Aorta (tissue), 5 donors: ENCODE results near the gene MFAP4. TPM values are rescaled to one million over a fixed set of nuclear protein-coding genes. Genes with fewer than 3 reads are reported as not detected.
A peak's percentile ranks its signal among the peaks of the same experiment; 100 is the strongest.

Experiments
- ATAC-seq: fragments of 200-7000 bp; cut with Tn5 transposase; one replicate; pipeline ENCODE4 v1.9.1; 2022; ENCODE audit warnings: moderate library complexity; ENCODE audit not compliant: low FRiP score
- DNase-seq, 2 donors: peaks; one replicate each; pipeline ENCODE4 v3.0.0-alpha.2; 2020
- H3K27ac ChIP-seq, 2 donors: one replicate each; pipeline ENCODE4 v1.5.1; 2013; ENCODE audit warnings: low read length in 2 of 2, mild to moderate bottlenecking in 2 of 2, moderate library complexity in 2 of 2, control low read depth in 1 of 2, inconsistent platforms in 1 of 2, low read depth in 1 of 2
- H3K27me3 ChIP-seq, 2 donors: one replicate each; pipeline ENCODE4 v1.6.1; 2013; ENCODE audit warnings: control low read depth in 1 of 2, low read length in 1 of 2, mild to moderate bottlenecking in 1 of 2, moderate library complexity in 1 of 2; ENCODE audit not compliant: insufficient read depth in 2 of 2, control insufficient read depth in 1 of 2
- H3K36me3 ChIP-seq, 2 donors: one replicate each; pipeline ENCODE4 v1.6.1; 2013; ENCODE audit warnings: control low read depth in 1 of 2, low read length in 1 of 2, mild to moderate bottlenecking in 1 of 2; ENCODE audit not compliant: insufficient read depth in 2 of 2, control insufficient read depth in 1 of 2
- H3K4me1 ChIP-seq, 2 donors: one replicate each; pipeline ENCODE4 v1.6.1; 2013; ENCODE audit warnings: low read length in 2 of 2, control low read depth in 1 of 2, mild to moderate bottlenecking in 1 of 2, moderate library complexity in 1 of 2; ENCODE audit not compliant: insufficient read depth in 2 of 2, control insufficient read depth in 1 of 2
- H3K4me3 ChIP-seq, 2 donors: one replicate each; pipeline ENCODE4 v1.5.1; 2013; ENCODE audit warnings: low read length in 2 of 2, control low read depth in 1 of 2, mild to moderate bottlenecking in 1 of 2
- H3K9me3 ChIP-seq: one replicate; pipeline ENCODE4 v1.6.1; 2013; ENCODE audit warnings: mild to moderate bottlenecking, low read length; ENCODE audit not compliant: control insufficient read depth
- WGBS, 2 donors: extraction: QIAGEN DNeasy Blood & Tissue Kit; methylation state at CpG; one replicate each; pipeline ENCODE4 v1.1.7; 2013; 5-methylcytosine and 5-hydroxymethylcytosine counted together
- intact Hi-C, 2 donors: fragments of 100-400 bp; cut with DNase I; formaldehyde crosslinking; loops; one replicate each; pipeline versions ENCODE4 v1.14.2 to v1.15.0; 2022
- polyA plus RNA-seq, 2 donors: library from polyadenylated mRNA; stranded (reverse); fragments of 200-250 nt; gene quantifications; one replicate each; pipeline ENCODE4 v1.2.3, GENCODE V29; 2013
- total RNA-seq, 2 donors: library from RNA; stranded (reverse); fragmentation: NEBNext Ultra II Directional; extraction: Animal tissue kit (Norgen Biotek cat#: 25700); gene quantifications; one replicate each; pipeline ENCODE4 v1.2.1, GENCODE V29; 2021
- donor health status: healthy with polysubstance abuse.
- donor health status: Bipolar disorder and iron deficiency.
- donor health status: DM: no; HTN: no; CAD: no.
- donor health status: DM: no; HTN: no; CAD: no.
- donor health status: DM: yes; HTN: yes; CAD: no.

Gene MFAP4
- total and polyA plus RNA-seq, 4 donors, result 271 to 793 (median 444) TPM

- H3K4me1 ChIP-seq, result no peaks in the 10 kb centered on the region
- intact Hi-C loops, result no loop called here
- WGBS, 2 donors, result 9 to 16% methylated on average over 19 of the region's 19 CpGs
Measured at GRCh38 chr17:19346351-19347255, 40.4 kb downstream of the MFAP4 start.

DNA sequence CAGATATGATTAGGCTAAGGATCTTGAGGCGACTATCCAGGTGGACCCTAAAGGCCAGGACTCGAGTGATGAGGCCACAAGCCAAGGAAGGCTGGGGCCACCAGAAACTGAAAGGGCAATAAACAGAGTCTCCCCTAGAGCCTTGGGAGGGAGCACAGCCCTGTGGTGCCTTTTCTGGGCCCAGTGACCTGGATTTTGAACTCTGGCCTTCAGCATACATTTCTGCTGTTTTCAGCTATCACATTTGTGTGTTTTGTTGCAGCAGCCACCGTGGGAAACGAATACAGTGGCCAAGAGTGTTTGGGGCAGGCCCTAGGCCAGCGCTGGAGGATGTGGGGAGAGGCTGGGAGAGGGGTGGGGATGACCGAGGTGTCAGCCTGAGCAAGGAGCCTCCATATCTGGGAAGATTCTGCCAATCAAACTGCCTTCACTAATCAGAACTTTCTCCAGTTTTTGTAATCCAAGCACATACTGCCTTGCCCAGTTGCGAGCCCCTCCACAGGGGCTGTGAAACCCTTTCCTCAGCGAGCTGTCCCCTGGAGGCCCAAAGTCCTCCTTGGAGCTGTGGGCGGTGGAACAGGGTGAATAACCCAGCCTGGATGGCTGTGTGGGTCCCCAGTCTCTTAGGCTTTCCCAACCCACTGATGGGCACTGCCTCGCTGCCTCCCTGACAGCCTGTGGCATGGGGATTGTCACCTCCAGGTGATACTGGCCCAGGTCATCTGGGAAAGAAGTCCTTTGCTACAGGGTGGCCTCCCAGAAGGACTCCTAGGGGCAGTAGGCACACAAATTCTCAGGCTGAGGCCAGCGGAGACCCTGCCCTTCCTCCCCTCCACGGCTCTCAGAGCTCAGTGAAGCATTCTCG is 41.3 kb downstream of the MFAP4 start:
- no peaks in the 10 kb centered on the region for H3K27me3 ChIP-seq
- H3K36me3 ChIP-seq, result no peaks in the 10 kb centered on the region
- no peaks in the 10 kb centered on the region for H3K4me1 ChIP-seq
- H3K4me3 ChIP-seq, result no peak overlapping the region
- H3K27ac ChIP-seq, result peak overlapping the region; percentile 49 to 78
- H3K9me3 ChIP-seq, result no peaks in the 10 kb centered on the region
- ATAC-seq (peak; percentile 2), DNase-seq (no peak)
- intact Hi-C loops, result no loop called here
- 75 to 78% methylated on average over 13 of the region's 13 CpGs for WGBS, 2 donors

More at GRCh38 chr17:19346351-19347255, 40.4 kb downstream of the MFAP4 start:
- Histone ChIP-seq H3K27ac (peak overlapping the region; percentile 49 to 78), H3K9me3 (no peaks in the 10 kb centered on the region), H3K4me3 (no peak overlapping the region), H3K27me3 (no peaks in the 10 kb centered on the region), H3K36me3 (no peaks in the 10 kb centered on the region)
- DNase-seq (peak; percentile 92 to 94), ATAC-seq (peak; percentile 79)

DNA sequence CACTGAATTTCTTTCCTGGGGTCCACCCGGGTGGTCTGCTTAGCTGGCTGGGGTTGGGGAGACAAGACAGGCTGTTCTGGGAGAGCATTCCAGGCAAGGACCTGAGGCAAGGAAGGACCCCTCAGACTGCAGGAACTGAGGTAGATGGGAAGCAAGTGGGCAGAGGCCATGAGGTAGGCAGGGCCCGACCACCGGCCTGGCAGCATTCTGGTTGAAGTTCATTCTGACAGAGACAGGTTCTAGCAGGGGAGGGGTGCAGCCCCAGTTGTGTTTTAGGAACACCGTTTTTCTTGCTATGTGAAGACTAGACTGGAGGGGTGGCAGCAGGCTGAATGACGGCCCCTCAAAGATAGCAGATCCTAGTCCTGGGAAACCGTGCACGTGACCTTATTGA is 41.9 kb downstream of the MFAP4 start:
- intact Hi-C loops, result no loop called here
- no peak overlapping the region for H3K4me3 ChIP-seq
- H3K9me3 ChIP-seq, result no peaks in the 10 kb centered on the region
- no peaks in the 10 kb centered on the region for H3K36me3 ChIP-seq
- 94 to 95% methylated on average over 7 of the region's 7 CpGs for WGBS, 2 donors
- H3K27ac ChIP-seq, result no peak overlapping the region
- H3K27me3 ChIP-seq, result no peaks in the 10 kb centered on the region
- ATAC-seq (no peak), DNase-seq (no peak)
- H3K4me1 ChIP-seq, result no peaks in the 10 kb centered on the region

- DNase-seq (no peak), ATAC-seq (no peak)
- 85 to 88% methylated on average over 40 of the region's 40 CpGs for WGBS, 2 donors
- H3K4me3 ChIP-seq, result no peak overlapping the region
- H3K36me3 ChIP-seq, result no peaks in the 10 kb centered on the region
- no peaks in the 10 kb centered on the region for H3K27me3 ChIP-seq
- no peaks in the 10 kb centered on the region for H3K4me1 ChIP-seq
- no peaks in the 10 kb centered on the region for H3K9me3 ChIP-seq
- intact Hi-C loops, result no loop called here
- no peak overlapping the region for H3K27ac ChIP-seq
Measured at GRCh38 chr17:19344311-19345066, 42.5 kb downstream of the MFAP4 start.

DNA sequence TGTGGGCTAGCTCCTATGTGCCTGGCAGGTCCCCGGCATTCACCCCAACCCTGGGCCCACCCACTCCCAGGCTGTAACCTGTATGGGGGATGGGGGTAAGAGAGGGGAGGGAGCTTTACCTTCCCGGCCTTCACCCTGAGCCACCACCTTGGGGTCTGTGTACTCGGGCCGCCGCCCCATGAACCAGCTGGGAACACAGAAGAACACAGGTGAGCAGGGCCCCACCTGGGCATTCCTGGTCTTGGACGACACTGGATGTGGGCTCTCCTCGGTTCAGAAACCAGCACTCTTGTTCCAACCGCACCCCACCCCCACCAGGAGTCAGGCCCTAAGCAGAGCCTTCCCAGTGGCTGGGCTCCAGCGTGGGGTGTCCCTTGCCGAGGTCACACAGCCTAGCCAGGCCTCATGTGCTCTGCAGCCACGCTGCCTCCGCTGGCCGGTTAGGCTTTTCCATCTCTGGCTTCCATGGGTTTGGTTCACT is 43.3 kb downstream of the MFAP4 start:
- no peaks in the 10 kb centered on the region for H3K36me3 ChIP-seq
- no peak overlapping the region for H3K27ac ChIP-seq
- ATAC-seq (no peak), DNase-seq (no peak)
- H3K4me1 ChIP-seq, result no peaks in the 10 kb centered on the region
- intact Hi-C loops, result no loop called here
- H3K4me3 ChIP-seq, result no peak overlapping the region
- H3K27me3 ChIP-seq, result no peaks in the 10 kb centered on the region
- H3K9me3 ChIP-seq, result no peaks in the 10 kb centered on the region
- 83 to 84% methylated on average over 13 of the region's 13 CpGs for WGBS, 2 donors

DNA sequence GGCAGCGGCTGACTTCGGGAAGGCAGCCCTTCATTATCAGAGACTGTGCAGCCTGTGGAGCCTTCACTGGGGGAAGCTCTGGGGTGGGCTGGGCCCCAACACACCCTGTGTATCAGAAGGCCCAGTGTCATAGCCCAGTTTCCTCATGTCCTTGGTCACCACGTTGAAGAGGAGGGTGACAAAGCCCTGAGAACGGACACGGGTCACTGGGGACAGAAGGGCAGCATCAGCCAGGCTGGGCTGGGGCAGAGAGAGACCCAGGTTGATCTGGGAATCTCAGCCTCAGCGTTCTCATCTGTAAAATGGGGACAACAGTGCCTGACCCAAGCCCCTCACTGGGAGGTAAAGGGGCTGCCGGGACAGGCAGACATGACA is 43.7 kb downstream of the MFAP4 start:
- H3K36me3 ChIP-seq, result no peaks in the 10 kb centered on the region
- ATAC-seq (no peak), DNase-seq (no peak)
- no peaks in the 10 kb centered on the region for H3K9me3 ChIP-seq
- H3K27ac ChIP-seq, result no peak overlapping the region
- intact Hi-C loops, result no loop called here
- no peaks in the 10 kb centered on the region for H3K27me3 ChIP-seq
- no peak overlapping the region for H3K4me3 ChIP-seq
- no peaks in the 10 kb centered on the region for H3K4me1 ChIP-seq
- 87 to 88% methylated on average over 7 of the region's 7 CpGs for WGBS, 2 donors

DNA sequence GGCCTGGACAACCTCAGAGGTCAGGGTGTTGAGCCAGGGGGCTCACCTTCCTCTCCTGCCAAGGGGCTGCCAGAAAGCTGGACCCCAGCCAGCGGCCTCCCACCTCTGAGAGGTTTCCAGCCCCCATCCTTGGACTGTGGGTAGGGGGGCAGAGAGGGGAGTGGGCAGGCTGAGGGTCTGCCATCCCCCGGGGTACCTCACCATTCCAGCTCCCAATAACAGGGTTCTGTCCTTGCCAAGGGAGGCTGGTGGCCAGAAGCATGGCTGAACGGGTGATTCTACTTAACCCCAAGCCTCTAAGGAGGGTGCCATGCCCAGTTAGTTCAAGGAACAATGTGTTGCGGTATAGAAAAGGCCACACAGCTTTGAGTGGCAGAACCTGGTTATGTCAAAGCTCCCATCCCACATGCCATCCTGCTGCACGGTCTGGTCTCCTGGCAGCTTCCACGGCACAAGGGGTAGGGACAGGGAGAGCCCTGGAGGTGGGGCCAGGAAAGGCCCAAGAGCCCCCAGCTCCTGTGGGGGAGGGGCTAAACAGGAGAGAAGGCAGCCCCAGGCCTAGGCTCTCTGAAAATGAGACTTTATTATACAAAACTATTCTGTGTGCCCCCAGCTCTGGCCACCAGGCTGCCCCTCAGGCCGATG is 44.3 kb downstream of the MFAP4 start:
- no peak overlapping the region for H3K27ac ChIP-seq

More for the DNA sequence above, 44.3 kb downstream of the MFAP4 start:
- DNase-seq, result no peak
- Histone ChIP-seq H3K4me1 (no peaks in the 10 kb centered on the region), H3K36me3 (no peaks in the 10 kb centered on the region), H3K4me3 (no peak overlapping the region), H3K9me3 (no peaks in the 10 kb centered on the region), H3K27me3 (no peaks in the 10 kb centered on the region)
- 61 to 62% methylated on average over 7 of the region's 7 CpGs for WGBS, 2 donors
- ATAC-seq, result no peak
- intact Hi-C loops, result no loop called here
